ENCODE results near the gene SOX9. TPM values are rescaled to one million over a fixed set of nuclear protein-coding genes. Genes with fewer than 3 reads are reported as not detected.

SOX9 gene
- total RNA-seq, 2 experiments from 2014 or later = not detected

- no peak overlapping the region for H3K4me3 ChIP-seq (ENCODE audit: low read length)
- H3K4me3 Mint-ChIP-seq = no peak overlapping the region
- no peaks in the 10 kb centered on the region for H3K27me3 ChIP-seq (ENCODE audit: control insufficient read depth in 1 of 2, insufficient read depth in 2 of 2, low read length in 2 of 2)
- H3K9me3 ChIP-seq (ENCODE audit: control insufficient read depth in 1 of 2, insufficient read depth in 1 of 2, low read length in 2 of 2) = no peaks in the 10 kb centered on the region
- peaks cover 4% of the 10 kb centered on the region for H3K4me1 Mint-ChIP-seq (ENCODE audit: low read depth)
- H3K27me3 Mint-ChIP-seq = no peaks in the 10 kb centered on the region
- ChIA-PET POLR2A (no interaction called here), CTCF (no interaction called here)
- no peak for ATAC-seq (ENCODE audit: poor library complexity)
- no peak overlapping the region for H3K27ac Mint-ChIP-seq
- H3K9me3 Mint-ChIP-seq = peaks cover 8% of the 10 kb centered on the region
- intact Hi-C loops (cut with DNase I, micrococcal nuclease) = no loop called here
- H3K27ac ChIP-seq (ENCODE audit: low read depth in 1 of 2, low read length in 2 of 2) = no peak overlapping the region
- no peaks in the 10 kb centered on the region for H3K4me1 ChIP-seq (ENCODE audit: insufficient read depth, low read length)
- no peak for DNase-seq
- no peak for TF ChIP-seq CTCF (IDR thresholded peaks at IDR 0.05)
- H3K36me3 Mint-ChIP-seq (ENCODE audit: low read depth) = no peaks in the 10 kb centered on the region
- no peaks in the 10 kb centered on the region for H3K36me3 ChIP-seq (ENCODE audit: insufficient read depth, low read length)
Measured at GRCh38 chr17:72076678-72077030, 44.2 kb upstream of the SOX9 start.

DNA sequence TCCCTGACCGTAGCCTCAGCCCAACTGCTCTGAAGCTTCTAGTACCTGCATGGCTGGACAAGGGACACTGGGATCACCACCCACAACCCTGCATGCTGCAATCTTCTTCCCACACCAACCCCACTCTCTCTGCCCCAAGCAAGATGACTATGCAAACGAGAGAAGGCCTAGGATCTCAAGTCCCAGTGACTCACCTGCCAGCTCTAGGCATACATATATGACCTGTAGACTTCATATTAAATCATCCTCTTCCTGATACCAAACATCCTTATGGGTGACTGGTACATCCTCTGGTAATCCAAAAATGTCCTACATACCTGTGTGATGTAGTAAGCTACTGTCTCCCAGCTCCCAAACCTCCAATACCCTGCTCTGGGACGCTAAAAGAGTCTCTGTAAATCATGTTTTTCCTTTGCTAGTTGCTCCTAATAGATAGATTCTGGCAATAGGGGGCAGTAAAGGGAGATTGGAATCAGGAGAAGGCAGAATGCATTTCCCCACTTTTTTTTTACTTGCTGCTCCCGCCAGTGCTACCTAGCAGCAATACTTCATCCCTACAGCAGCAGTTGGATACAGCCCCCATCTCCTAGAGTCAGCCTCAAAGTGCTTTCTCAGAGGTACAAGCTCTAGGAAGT lies 43.4 kb upstream of the SOX9 start:
- H3K9me3 ChIP-seq (ENCODE audit: control insufficient read depth in 1 of 2, insufficient read depth in 1 of 2, low read length in 2 of 2) = no peaks in the 10 kb centered on the region
- POLR2A ChIA-PET = no interaction called here
- ATAC-seq (ENCODE audit: poor library complexity) (no peak), DNase-seq (no peak)
- Mint-ChIP-seq H3K27ac (no peak overlapping the region), H3K27me3 (no peaks in the 10 kb centered on the region), H3K4me3 (no peak overlapping the region), H3K9me3 (peaks cover 8% of the 10 kb centered on the region), H3K36me3 (ENCODE audit: low read depth) (no peaks in the 10 kb centered on the region), H3K4me1 (ENCODE audit: low read depth) (peaks cover 4% of the 10 kb centered on the region)
- no peaks in the 10 kb centered on the region for H3K27me3 ChIP-seq (ENCODE audit: control insufficient read depth in 1 of 2, insufficient read depth in 2 of 2, low read length in 2 of 2)
- no peak overlapping the region for H3K4me3 ChIP-seq (ENCODE audit: low read length)
- no peaks in the 10 kb centered on the region for H3K36me3 ChIP-seq (ENCODE audit: insufficient read depth, low read length)
- CTCF ChIA-PET = no interaction called here
- no peak overlapping the region for H3K27ac ChIP-seq (ENCODE audit: low read depth in 1 of 2, low read length in 2 of 2)
- no peak for TF ChIP-seq CTCF (IDR thresholded peaks at IDR 0.05)
- intact Hi-C loops (cut with DNase I, micrococcal nuclease) = no loop called here
- H3K4me1 ChIP-seq (ENCODE audit: insufficient read depth, low read length) = no peaks in the 10 kb centered on the region

GRCh38 chr17:72079700-72080099 lies 41.1 kb upstream of the SOX9 start:
- DNase-seq (no peak), ATAC-seq (ENCODE audit: poor library complexity) (no peak)
- CTCF ChIA-PET = no interaction called here
- POLR2A ChIA-PET = no interaction called here
- H3K4me3 Mint-ChIP-seq = no peak overlapping the region
- H3K9me3 Mint-ChIP-seq = peaks cover 8% of the 10 kb centered on the region
- Histone ChIP-seq H3K27me3 (ENCODE audit: control insufficient read depth in 1 of 2, insufficient read depth in 2 of 2, low read length in 2 of 2) (no peaks in the 10 kb centered on the region), H3K9me3 (ENCODE audit: control insufficient read depth in 1 of 2, insufficient read depth in 1 of 2, low read length in 2 of 2) (no peaks in the 10 kb centered on the region), H3K4me1 (ENCODE audit: insufficient read depth, low read length) (no peaks in the 10 kb centered on the region), H3K4me3 (ENCODE audit: low read length) (no peak overlapping the region), H3K27ac (ENCODE audit: low read depth in 1 of 2, low read length in 2 of 2) (no peak overlapping the region), H3K36me3 (ENCODE audit: insufficient read depth, low read length) (no peaks in the 10 kb centered on the region)
- H3K36me3 Mint-ChIP-seq (ENCODE audit: low read depth) = no peaks in the 10 kb centered on the region
- peaks cover 4% of the 10 kb centered on the region for H3K4me1 Mint-ChIP-seq (ENCODE audit: low read depth)
- no peaks in the 10 kb centered on the region for H3K27me3 Mint-ChIP-seq
- intact Hi-C loops (cut with DNase I, micrococcal nuclease) = no loop called here
- H3K27ac Mint-ChIP-seq = no peak overlapping the region
- TF ChIP-seq CTCF (IDR thresholded peaks at IDR 0.05) = no peak

All from CD4-positive, alpha-beta T cell (primary cell).